A549 (cell line): ENCODE measurements around the gene RNF26. TPM values are rescaled to one million over a fixed set of nuclear protein-coding genes. Genes with fewer than 3 reads are reported as not detected.

Experiments used
- ATAC-seq, 2 experiments: fragments of 200-7000 bp in 1 of 2; fragments of >200 bp in 1 of 2; cut with Nextera tagmentation in 1 of 2; cut with Tn5 transposase in 1 of 2; 3 replicates each; pipeline versions ENCODE4 v1.8.0 to v1.9.1; 2018 to 2020; ENCODE audit warnings: mild to moderate bottlenecking in 1 of 2, moderate library complexity in 1 of 2
- CTCF ChIA-PET: fragments of 300-600 bp; sonication (Branson Sonifier 250); formaldehyde crosslinking; extraction: SDS; loops from one replicate; lab custom pipeline; 2021; ENCODE audit warnings: antibody characterized with exemption, inconsistent platforms; lab: Yijun Ruan, JAX
- POLR2A ChIA-PET: fragments of 350-600 bp; formaldehyde crosslinking; extraction: SDS; loops from one replicate; lab custom pipeline; 2021; ENCODE audit warnings: antibody characterized with exemption, inconsistent platforms; lab: Yijun Ruan, JAX
- DNase-seq, 2 experiments: peaks; one replicate each; pipeline versions ENCODE4 v3.0.0 to v3.0.0-alpha.2; 2011 to 2016; ENCODE audit warnings: low read depth in 1 of 2, low spot score in 1 of 2
- FAIRE-seq: peaks from 2 replicates; lab custom pipeline; 2011; peaks lifted over from hg19 to GRCh38; lab: Jason Lieb, UNC
- H3K27ac ChIP-seq, 2 experiments: fragments of >200 bp; sonication (Bioruptor Twin); formaldehyde crosslinking; 3 replicates each; pipeline ENCODE4 v1.5.1; 2016 to 2017
- H3K4me1 ChIP-seq: fragments of >200 bp; sonication (Bioruptor Twin); formaldehyde crosslinking; 3 replicates; pipeline ENCODE4 v1.6.1; 2016
- H3K4me2 ChIP-seq: fragments of >200 bp; sonication (Bioruptor Twin); formaldehyde crosslinking; 3 replicates; pipeline ENCODE4 v1.6.1; 2016
- H3K4me3 ChIP-seq: fragments of >200 bp; sonication (Bioruptor Twin); formaldehyde crosslinking; 3 replicates; pipeline ENCODE4 v1.5.1; 2016
- H3K9me3 ChIP-seq: fragments of >200 bp; sonication (Bioruptor Twin); formaldehyde crosslinking; 3 replicates; pipeline ENCODE4 v1.6.1; 2016
- BHLHE40 ChIP-seq: IDR thresholded peaks from 2 replicates; pipeline ENCODE4 v1.6.1; 2012; ENCODE audit warnings: low read depth, low read length, inconsistent platforms
- CBX2 ChIP-seq: fragments of 200-600 bp; sonication (generic); IDR thresholded peaks from 2 replicates; pipeline ENCODE4 v1.6.1; 2016; ENCODE audit warnings: low read depth, mild to moderate bottlenecking, borderline replicate concordance
- CBX8 ChIP-seq: fragments of 200-600 bp; sonication (generic); IDR thresholded peaks from 2 replicates; pipeline ENCODE4 v1.6.1; 2016
- CEBPB ChIP-seq, 2 experiments: fragments of >200 bp in 1 of 2; sonication (Bioruptor Twin) in 1 of 2; formaldehyde crosslinking in 1 of 2; IDR thresholded peaks; 2 replicates each; pipeline ENCODE4 v1.6.1; 2012 to 2016
- CHD2 ChIP-seq: fragments of 150-350 bp; IDR thresholded peaks from 2 replicates; pipeline ENCODE4 v1.6.1; 2014; ENCODE audit warnings: low read length; ENCODE audit not compliant: partially characterized antibody
- E2F6 ChIP-seq: IDR thresholded peaks from 2 replicates; pipeline ENCODE4 v1.6.1; 2012; ENCODE audit warnings: low read depth, borderline replicate concordance
- EHMT2 ChIP-seq: fragments of 200-600 bp; sonication (generic); IDR thresholded peaks from 2 replicates; pipeline ENCODE4 v1.6.1; 2016; ENCODE audit warnings: antibody characterized with exemption, low read depth, mild to moderate bottlenecking, moderate library complexity
- ELK1 ChIP-seq: fragments of 150-350 bp; IDR thresholded peaks from 2 replicates; pipeline ENCODE4 v1.6.1; 2014; ENCODE audit warnings: low read depth, mild to moderate bottlenecking, low read length
- EP300 ChIP-seq, 2 experiments: fragments of >200 bp; sonication (Bioruptor Twin); formaldehyde crosslinking; IDR thresholded peaks; 2 replicates in 1 of 2; 3 replicates in 1 of 2; pipeline ENCODE4 v1.6.1; 2016 to 2017
- ESRRA ChIP-seq: fragments of 150-350 bp; IDR thresholded peaks from 2 replicates; pipeline ENCODE4 v1.6.1; 2014; ENCODE audit warnings: mild to moderate bottlenecking, low read length, borderline replicate concordance
- FOSL2 ChIP-seq, 2 experiments: fragments of 450-650 bp in 1 of 2; fragments of >200 bp in 1 of 2; sonication (Bioruptor Twin) in 1 of 2; formaldehyde crosslinking; IDR thresholded peaks; 2 replicates each; pipeline versions ENCODE4 v1.5.0 to v1.6.1; 2016 to 2020; ENCODE audit warnings: mild to moderate bottlenecking in 1 of 2, moderate library complexity in 1 of 2
- FOXS1 ChIP-seq: fragments of 250-450 bp; sonication (Bioruptor Pico); IDR thresholded peaks from 2 replicates; pipeline ENCODE4 v1.5.0; 2020; ENCODE audit warnings: mild to moderate bottlenecking, moderate library complexity
- HEYL ChIP-seq: fragments of 250-450 bp; sonication (Bioruptor Pico); IDR thresholded peaks from 2 replicates; pipeline ENCODE4 v1.8.0; 2021; ENCODE audit warnings: mild to moderate bottlenecking, moderate library complexity
- HOXA7 ChIP-seq: fragments of 250-450 bp; sonication (Bioruptor Pico); IDR thresholded peaks from 2 replicates; pipeline ENCODE4 v1.5.0; 2020; ENCODE audit warnings: mild to moderate bottlenecking, moderate library complexity
- HOXB13 ChIP-seq: fragments of 250-450 bp; sonication (Bioruptor Pico); IDR thresholded peaks from 2 replicates; pipeline ENCODE4 v1.5.0; 2020; ENCODE audit warnings: low read depth, mild to moderate bottlenecking, moderate library complexity
- JUN ChIP-seq, 2 experiments: fragments of >200 bp; sonication (Bioruptor Twin); formaldehyde crosslinking; IDR thresholded peaks; 2 replicates in 1 of 2; 3 replicates in 1 of 2; pipeline ENCODE4 v1.6.1; 2016 to 2017
- KDM1A ChIP-seq: fragments of 200-600 bp; sonication (generic); IDR thresholded peaks from 2 replicates; pipeline ENCODE4 v1.6.1; 2016; ENCODE audit warnings: low read depth, mild to moderate bottlenecking
- MAFK ChIP-seq: fragments of 450-650 bp; IDR thresholded peaks from 2 replicates; pipeline ENCODE4 v1.6.1; 2014; ENCODE audit not compliant: partially characterized antibody
- MAX ChIP-seq: IDR thresholded peaks from 2 replicates; pipeline ENCODE4 v1.6.1; 2012
- MYC ChIP-seq: IDR thresholded peaks from 2 replicates; pipeline ENCODE4 v1.6.1; 2012; ENCODE audit warnings: mild to moderate bottlenecking, inconsistent platforms, low read length, improper control_type of control experiment, borderline replicate concordance
- POLR2A ChIP-seq: IDR thresholded peaks from 2 replicates; pipeline ENCODE4 v1.6.1; 2012; ENCODE audit warnings: mild to moderate bottlenecking, low read length
- POLR2AphosphoS2 ChIP-seq: conservative IDR thresholded peaks from 2 replicates; pipeline ENCODE4 v1.6.1; 2012; ENCODE audit warnings: low read length, improper control_type of control experiment, inconsistent platforms
- RAD21 ChIP-seq, 2 experiments: fragments of >200 bp in 1 of 2; sonication (Bioruptor Twin) in 1 of 2; formaldehyde crosslinking in 1 of 2; IDR thresholded peaks in 1 of 2; conservative IDR thresholded peaks in 1 of 2; 2 replicates in 1 of 2; 3 replicates in 1 of 2; pipeline ENCODE4 v1.6.1; 2012 to 2018; ENCODE audit warnings: inconsistent platforms in 1 of 2
- RFX5 ChIP-seq: fragments of 450-650 bp; IDR thresholded peaks from 2 replicates; pipeline ENCODE4 v1.7.1; 2014; ENCODE audit warnings: antibody characterized with exemption, mild to moderate bottlenecking, moderate library complexity
- RNF2 ChIP-seq: fragments of 200-600 bp; sonication (generic); IDR thresholded peaks from 2 replicates; pipeline ENCODE4 v1.6.1; 2016; ENCODE audit warnings: low read depth, mild to moderate bottlenecking, antibody characterized with exemption, moderate library complexity, borderline replicate concordance
- TP53 ChIP-seq: fragments of 250-450 bp; sonication (Bioruptor Pico); IDR thresholded peaks from 2 replicates; pipeline ENCODE4 v1.5.0; 2021; ENCODE audit warnings: mild to moderate bottlenecking, moderate library complexity
- ZC3H11A ChIP-seq: fragments of 450-650 bp; IDR thresholded peaks from 2 replicates; pipeline ENCODE4 v1.6.1; 2014; ENCODE audit warnings: antibody characterized with exemption, mild to moderate bottlenecking
- ZFP36 ChIP-seq: fragments of 450-650 bp; IDR thresholded peaks from 2 replicates; pipeline ENCODE4 v1.6.1; 2014; ENCODE audit warnings: borderline replicate concordance; ENCODE audit not compliant: partially characterized antibody
- WGBS: methylation state at CpG from one replicate; pipeline ENCODE4 v1.1.6; 2017; ENCODE audit errors: missing lambda C conversion rate; 5-methylcytosine and 5-hydroxymethylcytosine counted together
- polyA plus RNA-seq, 4 experiments: library from polyadenylated mRNA; depleted of rRNA in 3 of 4; stranded (reverse); fragments of >200 nt; fragmentation: RNase III in 1 of 4; extraction: RNeasy Plus Mini Kit Qiagen cat#74134 plus additional on column Dnase treatment in 1 of 4; gene quantifications; 2 replicates in 3 of 4; 3 replicates in 1 of 4; pipeline ENCODE4 v1.2.3, GENCODE V29; 2011 to 2017
- TF ChIP-seq, protein P1 (sequence below): fragments of >200 bp; sonication (Bioruptor Twin); formaldehyde crosslinking; IDR thresholded peaks from 3 replicates; pipeline ENCODE4 v1.5.1; 2016
- TF ChIP-seq, protein P2 (sequence below): fragments of 250-450 bp; sonication (Bioruptor Pico); IDR thresholded peaks from 2 replicates; pipeline ENCODE4 v1.5.0; 2020; ENCODE audit warnings: low read depth, mild to moderate bottlenecking, moderate library complexity

Gene RNF26
- polyA plus RNA-seq, 2 of the 4 experiments (the other 2 are of a cell fraction) = 23.5 to 26.5 TPM

DNA sequence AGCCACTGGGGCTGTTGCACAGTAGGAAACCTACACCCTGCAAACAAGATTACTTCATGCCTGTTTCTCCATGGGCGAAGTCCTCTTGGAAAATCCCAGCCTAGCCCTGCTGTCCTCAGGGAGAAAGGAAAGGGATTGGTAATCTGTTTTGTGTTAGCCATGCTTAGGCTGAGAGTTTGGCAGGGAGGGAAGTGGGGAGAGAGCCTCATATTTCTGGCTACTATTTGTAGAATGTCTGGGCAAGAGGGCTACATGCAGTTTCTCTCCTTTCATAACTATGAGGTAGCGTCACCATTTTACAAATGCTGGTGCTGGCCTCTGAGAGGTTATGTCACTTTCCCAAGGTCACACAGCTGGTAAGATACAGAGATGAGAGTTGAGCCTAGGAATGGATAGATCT lies 12.9 kb downstream of the RNF26 start:
- 47% methylated on average over 2 of the region's 2 CpGs for WGBS
- ChIA-PET CTCF (interaction anchor here (1.1 to 5.6 kb wide), 8 partner anchors 8 to 127 kb away, joined by 3 to 36 read pairs (median 6); partner anchors contain the start of gene USP2), POLR2A (no interaction called here)
- H3K4me1 ChIP-seq = no peaks in the 10 kb centered on the region
- FAIRE-seq (no peak), ATAC-seq (no peak; a peak in 2 of 6 replicates), DNase-seq (no peak)
- no peak overlapping the region for H3K27ac ChIP-seq
- H3K4me2 ChIP-seq = no peak overlapping the region
- no peak overlapping the region for H3K4me3 ChIP-seq
- TF ChIP-seq POLR2AphosphoS2 (no peak), E2F6 (no peak), CBX2 (no peak), FOXS1 (CRISPR knock-in tag) (no peak), KDM1A (no peak), ELK1 (no peak), HOXB13 (CRISPR knock-in tag) (no peak), BHLHE40 (no peak), RNF2 (no peak), TP53 (no peak), POLR2A (no peak), RAD21 (conservative IDR thresholded peaks at IDR 0.05 in 1 of 2, IDR thresholded peaks at IDR 0.05 in 1 of 2) (no peak), EHMT2 (no peak), CHD2 (no peak), MAFK (no peak), MYC (no peak)
- H3K9me3 ChIP-seq = no peaks in the 10 kb centered on the region

- TF ChIP-seq BHLHE40 (no peak), HEYL (CRISPR knock-in tag) (no peak), EP300 (IDR thresholded peaks at IDR 0.05) (no peak), E2F6 (no peak), ESRRA (no peak), ZC3H11A (no peak), ZFP36 (no peak)
- H3K4me3 ChIP-seq = no peak overlapping the region
- POLR2A ChIA-PET = no interaction called here
- 67% methylated on average over 16 of the region's 16 CpGs for WGBS
- H3K4me2 ChIP-seq = no peak overlapping the region
- 0 out of 3 replicates have a peak, but pooled peaks cover 4% of the 10 kb centered on the region for H3K4me1 ChIP-seq
- DNase-seq (no peak), ATAC-seq (no peak), FAIRE-seq (no peak)
- H3K27ac ChIP-seq = no peak overlapping the region
- CTCF ChIA-PET = interaction anchor here (0.6 to 5.6 kb wide), 15 partner anchors 8 to 142 kb away, joined by 3 to 36 read pairs (median 4); partner anchors contain the start of genes CBL and USP2
- H3K9me3 ChIP-seq = no peaks in the 10 kb centered on the region
Observed at GRCh38 chr11:119347940-119348605, 13.7 kb downstream of the RNF26 start.

- WGBS = 64% methylated on average over 6 of the region's 6 CpGs
- POLR2A ChIA-PET = no interaction called here
- no peak overlapping the region for H3K4me2 ChIP-seq
- H3K4me3 ChIP-seq = no peak overlapping the region
- H3K9me3 ChIP-seq = no peaks in the 10 kb centered on the region
- CTCF ChIA-PET = interaction anchor here (1.1 to 2.7 kb wide), 7 partner anchors 10 to 32 kb away, joined by 3 to 12 read pairs (median 5); partner anchors contain the start of gene USP2
- no peak for ATAC-seq
- H3K4me1 ChIP-seq = peaks cover 4% of the 10 kb centered on the region; the same call in 1 of the 3 replicates
- H3K27ac ChIP-seq = no peak overlapping the region
- DNase-seq = no peak
- no peak for FAIRE-seq
- TF ChIP-seq MAX (no peak), CBX8 (no peak), JUN (IDR thresholded peaks at IDR 0.05) (no peak), CEBPB (IDR thresholded peaks at IDR 0.05) (no peak), RFX5 (no peak), POLR2A (no peak), HOXA7 (no peak), FOSL2 (IDR thresholded peaks at IDR 0.05) (no peak), FOSL2 (CRISPR knock-in tag; IDR thresholded peaks at IDR 0.05) (no peak)
- TF ChIP-seq, protein P1, sequence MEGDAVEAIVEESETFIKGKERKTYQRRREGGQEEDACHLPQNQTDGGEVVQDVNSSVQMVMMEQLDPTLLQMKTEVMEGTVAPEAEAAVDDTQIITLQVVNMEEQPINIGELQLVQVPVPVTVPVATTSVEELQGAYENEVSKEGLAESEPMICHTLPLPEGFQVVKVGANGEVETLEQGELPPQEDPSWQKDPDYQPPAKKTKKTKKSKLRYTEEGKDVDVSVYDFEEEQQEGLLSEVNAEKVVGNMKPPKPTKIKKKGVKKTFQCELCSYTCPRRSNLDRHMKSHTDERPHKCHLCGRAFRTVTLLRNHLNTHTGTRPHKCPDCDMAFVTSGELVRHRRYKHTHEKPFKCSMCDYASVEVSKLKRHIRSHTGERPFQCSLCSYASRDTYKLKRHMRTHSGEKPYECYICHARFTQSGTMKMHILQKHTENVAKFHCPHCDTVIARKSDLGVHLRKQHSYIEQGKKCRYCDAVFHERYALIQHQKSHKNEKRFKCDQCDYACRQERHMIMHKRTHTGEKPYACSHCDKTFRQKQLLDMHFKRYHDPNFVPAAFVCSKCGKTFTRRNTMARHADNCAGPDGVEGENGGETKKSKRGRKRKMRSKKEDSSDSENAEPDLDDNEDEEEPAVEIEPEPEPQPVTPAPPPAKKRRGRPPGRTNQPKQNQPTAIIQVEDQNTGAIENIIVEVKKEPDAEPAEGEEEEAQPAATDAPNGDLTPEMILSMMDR = no peak
- TF ChIP-seq, protein P2, sequence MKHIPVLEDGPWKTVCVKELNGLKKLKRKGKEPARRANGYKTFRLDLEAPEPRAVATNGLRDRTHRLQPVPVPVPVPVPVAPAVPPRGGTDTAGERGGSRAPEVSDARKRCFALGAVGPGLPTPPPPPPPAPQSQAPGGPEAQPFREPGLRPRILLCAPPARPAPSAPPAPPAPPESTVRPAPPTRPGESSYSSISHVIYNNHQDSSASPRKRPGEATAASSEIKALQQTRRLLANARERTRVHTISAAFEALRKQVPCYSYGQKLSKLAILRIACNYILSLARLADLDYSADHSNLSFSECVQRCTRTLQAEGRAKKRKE (CRISPR knock-in tag) = no peak
Observed at GRCh38 chr11:119350302-119350701, 16.0 kb downstream of the RNF26 start.
